IPS-18c (cell line): ENCODE results near the gene GMDS.

Source experiments
- H3K4me3 ChIP-seq: 2 replicates; pipeline ENCODE4 v1.7.0; 2013; ENCODE audit warnings: low read depth, mild to moderate bottlenecking, low read length, moderate library complexity; ENCODE audit not compliant: insufficient read depth
- H3K9me3 ChIP-seq: one replicate; pipeline ENCODE4 v1.6.1; 2013; ENCODE audit warnings: mild to moderate bottlenecking, low read length, moderate library complexity; ENCODE audit not compliant: control insufficient read depth, insufficient read depth

Gene GMDS

GRCh38 chr6:1576711-1577110, 668.7 kb downstream of the GMDS start:
- no peaks in the 10 kb centered on the region for H3K9me3 ChIP-seq

GRCh38 chr6:1576166-1576565, 669.2 kb downstream of the GMDS start:
- Histone ChIP-seq H3K4me3 (no peak overlapping the region), H3K9me3 (no peaks in the 10 kb centered on the region)

More at GRCh38 chr6:1576711-1577110, 668.7 kb downstream of the GMDS start:
- H3K4me3 ChIP-seq = no peak overlapping the region

GRCh38 chr6:1575210-1576041, 670.0 kb downstream of the GMDS start:
- H3K9me3 ChIP-seq = no peaks in the 10 kb centered on the region
- H3K4me3 ChIP-seq = no peak overlapping the region

GRCh38 chr6:1574890-1575209, 670.6 kb downstream of the GMDS start:
- Histone ChIP-seq H3K4me3 (no peak overlapping the region), H3K9me3 (no peaks in the 10 kb centered on the region)

- Histone ChIP-seq H3K9me3 (no peaks in the 10 kb centered on the region), H3K4me3 (no peak overlapping the region)
These were observed 671.2 kb downstream of the GMDS start for GRCh38 chr6:1574083-1574761.
